Fibroblast of lung (primary cell): ENCODE measurements around the gene CRACR2A.

Experiments
- EZH2 ChIP-seq: IDR thresholded peaks from 2 replicates; pipeline ENCODE4 v1.5.1; 2012; ENCODE audit warnings: low read length, control low read depth, mild to moderate bottlenecking; ENCODE audit errors: missing control alignments
- TF ChIP-seq, protein P1 (sequence below), 2 donors: IDR thresholded peaks in 1 of 2; conservative IDR thresholded peaks in 1 of 2; 1 replicate in 1 of 2; 2 replicates in 1 of 2; pipeline ENCODE4 v1.5.1; 2011 to 2012; ENCODE audit warnings: low read length in 2 of 2, control low read depth in 1 of 2, inconsistent platforms in 1 of 2, low read depth in 1 of 2, mild to moderate bottlenecking in 1 of 2

DNA sequence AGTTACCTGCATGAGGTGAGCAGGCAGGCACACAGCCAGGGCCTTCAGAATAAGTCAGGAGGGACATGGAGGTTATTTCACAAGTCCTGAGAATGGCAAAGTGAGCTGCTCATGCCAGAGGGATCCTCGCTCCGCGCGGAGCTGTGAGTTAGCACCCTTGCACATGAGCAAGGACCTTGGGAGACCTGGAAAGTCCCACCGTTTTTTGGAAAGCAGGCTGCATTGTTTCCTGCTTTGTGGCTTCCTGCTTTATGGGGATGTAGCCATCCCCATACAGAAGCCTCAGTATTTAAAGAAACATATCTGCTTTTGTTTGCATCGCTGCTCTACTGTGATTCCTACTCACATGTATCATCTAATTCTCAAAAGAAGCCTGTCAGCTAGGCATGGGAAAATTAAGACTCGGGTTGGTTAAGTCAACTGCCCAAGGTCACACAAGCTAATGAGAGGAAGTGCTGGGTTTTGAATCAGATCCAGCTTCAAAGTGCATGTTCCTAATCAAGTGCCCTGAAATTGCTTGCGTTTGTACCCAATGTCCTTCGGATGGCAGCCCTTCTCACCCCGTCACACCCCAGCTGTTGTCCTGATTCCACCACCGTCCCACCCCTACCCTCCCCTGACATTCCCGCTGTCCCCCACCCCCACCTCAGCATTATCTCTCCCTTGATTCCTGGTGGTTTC lies 106.2 kb downstream of the CRACR2A start:
- TF ChIP-seq EZH2, result no peak
- TF ChIP-seq, protein P1, sequence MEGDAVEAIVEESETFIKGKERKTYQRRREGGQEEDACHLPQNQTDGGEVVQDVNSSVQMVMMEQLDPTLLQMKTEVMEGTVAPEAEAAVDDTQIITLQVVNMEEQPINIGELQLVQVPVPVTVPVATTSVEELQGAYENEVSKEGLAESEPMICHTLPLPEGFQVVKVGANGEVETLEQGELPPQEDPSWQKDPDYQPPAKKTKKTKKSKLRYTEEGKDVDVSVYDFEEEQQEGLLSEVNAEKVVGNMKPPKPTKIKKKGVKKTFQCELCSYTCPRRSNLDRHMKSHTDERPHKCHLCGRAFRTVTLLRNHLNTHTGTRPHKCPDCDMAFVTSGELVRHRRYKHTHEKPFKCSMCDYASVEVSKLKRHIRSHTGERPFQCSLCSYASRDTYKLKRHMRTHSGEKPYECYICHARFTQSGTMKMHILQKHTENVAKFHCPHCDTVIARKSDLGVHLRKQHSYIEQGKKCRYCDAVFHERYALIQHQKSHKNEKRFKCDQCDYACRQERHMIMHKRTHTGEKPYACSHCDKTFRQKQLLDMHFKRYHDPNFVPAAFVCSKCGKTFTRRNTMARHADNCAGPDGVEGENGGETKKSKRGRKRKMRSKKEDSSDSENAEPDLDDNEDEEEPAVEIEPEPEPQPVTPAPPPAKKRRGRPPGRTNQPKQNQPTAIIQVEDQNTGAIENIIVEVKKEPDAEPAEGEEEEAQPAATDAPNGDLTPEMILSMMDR (conservative IDR thresholded peaks at IDR 0.05 in 1 of 2, IDR thresholded peaks at IDR 0.05 in 1 of 2; ENCODE audit: low read depth in 1 of 2, low read length in 2 of 2), result no peak
